Right atrium auricular region (tissue), 2 donors: ENCODE results near the gene CBFA2T3. TPM values are rescaled to one million over a fixed set of nuclear protein-coding genes. Genes with fewer than 3 reads are reported as not detected.

Experiments
- DNase-seq: peaks from one replicate; pipeline ENCODE4 v3.0.0-alpha.2; 2019; ENCODE audit warnings: low spot score
- H3K27ac ChIP-seq, 2 donors: fragments of 200-600 bp; sonication (generic); 1 replicate in 1 of 2; 2 replicates in 1 of 2; pipeline ENCODE4 v1.5.1; 2016 to 2019
- H3K27me3 ChIP-seq, 2 donors: fragments of 200-600 bp; sonication (generic); one replicate each; pipeline versions ENCODE4 v1.5.1 to v1.6.0; 2017 to 2019
- H3K36me3 ChIP-seq: fragments of 200-600 bp; sonication (generic); one replicate; pipeline ENCODE4 v1.5.1; 2016
- H3K4me1 ChIP-seq, 2 donors: fragments of 200-600 bp; sonication (generic); one replicate each; pipeline versions ENCODE4 v1.5.1 to v1.6.0; 2017 to 2019
- H3K4me3 ChIP-seq, 2 donors: fragments of 200-600 bp; sonication (generic); 1 replicate in 1 of 2; 2 replicates in 1 of 2; pipeline ENCODE4 v1.5.1; 2017 to 2019; ENCODE audit warnings: mild to moderate bottlenecking in 1 of 2, moderate library complexity in 1 of 2
- H3K9me3 ChIP-seq, 2 donors: fragments of 200-600 bp; sonication (generic); one replicate each; pipeline ENCODE4 v1.5.1; 2019
- CTCF ChIP-seq, 2 donors: fragments of 200-600 bp; sonication (generic); IDR thresholded peaks; one replicate each; pipeline ENCODE4 v1.5.1; 2019; ENCODE audit warnings: antibody characterized with exemption in 2 of 2
- total RNA-seq, 2 donors: library from RNA; depleted of rRNA; stranded (reverse); fragments of >200 nt; gene quantifications; one replicate each; pipeline ENCODE4 v1.1.0, GENCODE V29; 2016

Gene CBFA2T3
- total RNA-seq, 2 donors from 2014 or later, result 1.1 to 2.6 TPM

- no peaks in the 10 kb centered on the region for H3K27me3 ChIP-seq
- no peak overlapping the region for H3K27ac ChIP-seq
- no peaks in the 10 kb centered on the region for H3K9me3 ChIP-seq
- peaks cover 5% of the 10 kb centered on the region for H3K36me3 ChIP-seq
- no peak overlapping the region for H3K4me3 ChIP-seq
- peaks cover 0 to 22% of the 10 kb centered on the region in 2 donors for H3K4me1 ChIP-seq
- no peak for TF ChIP-seq CTCF (IDR thresholded peaks at IDR 0.05)
- DNase-seq, result no peak
Observed at GRCh38 chr16:88854306-88855111, 122.5 kb downstream of the CBFA2T3 start.

- Histone ChIP-seq H3K9me3 (no peaks in the 10 kb centered on the region), H3K36me3 (no peaks in the 10 kb centered on the region), H3K4me1 (peaks cover 0 to 22% of the 10 kb centered on the region in 2 donors), H3K27ac (no peak overlapping the region), H3K4me3 (no peak overlapping the region), H3K27me3 (no peaks in the 10 kb centered on the region)
- TF ChIP-seq CTCF (IDR thresholded peaks at IDR 0.05), result no peak
- DNase-seq, result no peak
Observed at GRCh38 chr16:88853325-88853941, 123.6 kb downstream of the CBFA2T3 start.

DNA sequence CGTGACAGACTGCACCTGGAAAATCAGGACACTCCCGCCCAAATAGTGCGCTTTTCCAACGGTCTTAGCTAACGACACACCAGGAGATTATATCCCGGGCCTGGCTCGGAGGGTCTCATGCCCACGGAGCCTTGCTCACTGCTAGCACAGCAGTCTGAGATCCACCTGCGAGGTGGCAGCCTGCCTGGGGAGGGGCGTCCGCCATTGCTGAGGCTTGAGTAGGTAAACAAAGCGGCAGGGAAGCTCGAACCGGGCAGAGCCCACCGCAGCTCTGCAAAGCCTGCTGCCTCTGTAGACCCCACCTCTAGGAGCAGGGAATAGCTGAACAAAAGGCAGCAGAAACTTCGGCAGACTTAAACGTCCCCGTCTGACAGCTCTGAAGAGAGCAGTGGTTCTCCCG, 125.4 kb downstream of the CBFA2T3 start:
- no peaks in the 10 kb centered on the region for H3K36me3 ChIP-seq

GRCh38 chr16:88850531-88851199, 126.3 kb downstream of the CBFA2T3 start:
- H3K36me3 ChIP-seq, result no peaks in the 10 kb centered on the region

More for the DNA sequence above, 125.4 kb downstream of the CBFA2T3 start:
- no peak for TF ChIP-seq CTCF (IDR thresholded peaks at IDR 0.05)
- Histone ChIP-seq H3K4me1 (peaks cover 0 to 14% of the 10 kb centered on the region in 2 donors), H3K4me3 (no peak overlapping the region), H3K9me3 (no peaks in the 10 kb centered on the region), H3K27ac (no peak overlapping the region), H3K27me3 (no peaks in the 10 kb centered on the region)
- no peak for DNase-seq

GRCh38 chr16:88848557-88848956, 128.4 kb downstream of the CBFA2T3 start:
- no peak for DNase-seq
- Histone ChIP-seq H3K4me3 (no peak overlapping the region), H3K4me1 (no peaks in the 10 kb centered on the region), H3K9me3 (no peaks in the 10 kb centered on the region), H3K27me3 (no peaks in the 10 kb centered on the region), H3K27ac (no peak overlapping the region), H3K36me3 (no peaks in the 10 kb centered on the region)
- TF ChIP-seq CTCF (IDR thresholded peaks at IDR 0.05), result no peak

More at GRCh38 chr16:88850531-88851199, 126.3 kb downstream of the CBFA2T3 start:
- H3K27me3 ChIP-seq, result no peaks in the 10 kb centered on the region
- no peak for DNase-seq
- H3K9me3 ChIP-seq, result no peaks in the 10 kb centered on the region
- H3K4me1 ChIP-seq, result peaks cover 0 to 7% of the 10 kb centered on the region in 2 donors
- TF ChIP-seq CTCF (IDR thresholded peaks at IDR 0.05), result no peak
- H3K27ac ChIP-seq, result no peak overlapping the region
- no peak overlapping the region for H3K4me3 ChIP-seq
